HEK293 (cell line): ENCODE results near the gene GNB2.

ENCODE experiments used
- AEBP2 ChIP-seq: fragments of 450-650 bp; formaldehyde crosslinking; IDR thresholded peaks from 2 replicates; pipeline ENCODE4 v1.5.1; 2016; ENCODE audit warnings: missing biosample characterization, missing genetic modification characterization, borderline replicate concordance
- EGR2 ChIP-seq: fragments of 450-650 bp; formaldehyde crosslinking; IDR thresholded peaks from 2 replicates; pipeline ENCODE4 v1.5.1; 2016; ENCODE audit warnings: low read depth, missing biosample characterization, missing genetic modification characterization
- GLIS2 ChIP-seq: fragments of 450-650 bp; formaldehyde crosslinking; IDR thresholded peaks from 2 replicates; pipeline ENCODE4 v1.5.1; 2016; ENCODE audit warnings: missing biosample characterization, missing genetic modification characterization
- HOXD13 ChIP-seq: sonication (generic); formaldehyde crosslinking; IDR thresholded peaks from 2 replicates; pipeline ENCODE4 v1.8.0; 2022; ENCODE audit warnings: missing genetic modification reagents, borderline replicate concordance
- MYNN ChIP-seq: fragments of 450-650 bp; formaldehyde crosslinking; IDR thresholded peaks from 2 replicates; pipeline ENCODE4 v1.5.1; 2016; ENCODE audit warnings: missing biosample characterization, missing genetic modification characterization, borderline replicate concordance
- OSR2 ChIP-seq: fragments of 450-650 bp; formaldehyde crosslinking; IDR thresholded peaks from 2 replicates; pipeline ENCODE4 v1.5.1; 2016; ENCODE audit warnings: missing biosample characterization, missing genetic modification characterization
- OVOL3 ChIP-seq: fragments of 450-650 bp; formaldehyde crosslinking; IDR thresholded peaks from 2 replicates; pipeline ENCODE4 v1.5.1; 2016; ENCODE audit warnings: missing biosample characterization, missing genetic modification characterization
- PATZ1 ChIP-seq: fragments of 450-650 bp; formaldehyde crosslinking; IDR thresholded peaks from 2 replicates; pipeline ENCODE4 v1.5.1; 2016; ENCODE audit warnings: missing biosample characterization, missing genetic modification characterization
- SCRT1 ChIP-seq: fragments of 450-650 bp; formaldehyde crosslinking; IDR thresholded peaks from 2 replicates; pipeline ENCODE4 v1.5.1; 2016; ENCODE audit warnings: missing biosample characterization, missing genetic modification characterization, borderline replicate concordance
- SCRT2 ChIP-seq: fragments of 450-650 bp; formaldehyde crosslinking; IDR thresholded peaks from 2 replicates; pipeline ENCODE4 v1.5.1; 2016; ENCODE audit warnings: missing biosample characterization, missing genetic modification characterization
- SP2 ChIP-seq: fragments of 450-650 bp; formaldehyde crosslinking; IDR thresholded peaks from 2 replicates; pipeline ENCODE4 v1.5.1; 2016; ENCODE audit warnings: missing biosample characterization, missing genetic modification characterization
- SP7 ChIP-seq: fragments of 450-650 bp; formaldehyde crosslinking; IDR thresholded peaks from 2 replicates; pipeline ENCODE4 v1.5.1; 2016; ENCODE audit warnings: missing biosample characterization, missing genetic modification characterization
- ZBTB8A ChIP-seq: fragments of 450-650 bp; formaldehyde crosslinking; IDR thresholded peaks from 2 replicates; pipeline ENCODE4 v1.5.1; 2016; ENCODE audit warnings: missing biosample characterization, missing genetic modification characterization
- ZEB2 ChIP-seq: fragments of 450-650 bp; formaldehyde crosslinking; IDR thresholded peaks from 2 replicates; pipeline ENCODE4 v1.5.1; 2016; ENCODE audit warnings: missing biosample characterization, missing genetic modification characterization
- ZFHX2 ChIP-seq: fragments of 450-650 bp; formaldehyde crosslinking; conservative IDR thresholded peaks from 2 replicates; pipeline ENCODE4 v1.5.1; 2016; ENCODE audit warnings: missing biosample characterization, missing genetic modification characterization
- ZFP37 ChIP-seq: fragments of 450-650 bp; formaldehyde crosslinking; IDR thresholded peaks from 2 replicates; pipeline ENCODE4 v1.5.1; 2016; ENCODE audit warnings: missing biosample characterization, missing genetic modification characterization
- ZNF169 ChIP-seq: fragments of 450-650 bp; formaldehyde crosslinking; IDR thresholded peaks from 2 replicates; pipeline ENCODE4 v1.5.1; 2016; ENCODE audit warnings: missing biosample characterization, missing genetic modification characterization
- ZNF184 ChIP-seq: fragments of 450-650 bp; IDR thresholded peaks from 2 replicates; pipeline ENCODE4 v1.5.1; 2018; ENCODE audit warnings: missing biosample characterization, mild to moderate bottlenecking, missing genetic modification characterization
- ZNF248 ChIP-seq: fragments of 450-650 bp; formaldehyde crosslinking; IDR thresholded peaks from 2 replicates; pipeline ENCODE4 v1.5.1; 2017; ENCODE audit warnings: missing biosample characterization, missing genetic modification characterization
- ZNF335 ChIP-seq: fragments of 450-650 bp; formaldehyde crosslinking; conservative IDR thresholded peaks from 2 replicates; pipeline ENCODE4 v1.5.1; 2016; ENCODE audit warnings: missing biosample characterization, missing genetic modification characterization
- TF ChIP-seq, protein P1 (sequence below): fragments of 450-650 bp; formaldehyde crosslinking; IDR thresholded peaks from 2 replicates; pipeline ENCODE4 v1.5.1; 2016; ENCODE audit warnings: missing biosample characterization, missing genetic modification characterization
- TF ChIP-seq, protein P2 (sequence below): fragments of 450-650 bp; formaldehyde crosslinking; IDR thresholded peaks from 2 replicates; pipeline ENCODE4 v1.5.1; 2017; ENCODE audit warnings: missing biosample characterization, missing genetic modification characterization
- TF ChIP-seq, protein P3 (sequence below): fragments of 450-650 bp; formaldehyde crosslinking; IDR thresholded peaks from 2 replicates; pipeline ENCODE4 v1.5.1; 2016; ENCODE audit warnings: missing biosample characterization, missing genetic modification characterization

The GNB2 gene

GRCh38 chr7:100674411-100675104 lies 1.0 kb downstream of the GNB2 start (continued):
- TF ChIP-seq, protein P1, sequence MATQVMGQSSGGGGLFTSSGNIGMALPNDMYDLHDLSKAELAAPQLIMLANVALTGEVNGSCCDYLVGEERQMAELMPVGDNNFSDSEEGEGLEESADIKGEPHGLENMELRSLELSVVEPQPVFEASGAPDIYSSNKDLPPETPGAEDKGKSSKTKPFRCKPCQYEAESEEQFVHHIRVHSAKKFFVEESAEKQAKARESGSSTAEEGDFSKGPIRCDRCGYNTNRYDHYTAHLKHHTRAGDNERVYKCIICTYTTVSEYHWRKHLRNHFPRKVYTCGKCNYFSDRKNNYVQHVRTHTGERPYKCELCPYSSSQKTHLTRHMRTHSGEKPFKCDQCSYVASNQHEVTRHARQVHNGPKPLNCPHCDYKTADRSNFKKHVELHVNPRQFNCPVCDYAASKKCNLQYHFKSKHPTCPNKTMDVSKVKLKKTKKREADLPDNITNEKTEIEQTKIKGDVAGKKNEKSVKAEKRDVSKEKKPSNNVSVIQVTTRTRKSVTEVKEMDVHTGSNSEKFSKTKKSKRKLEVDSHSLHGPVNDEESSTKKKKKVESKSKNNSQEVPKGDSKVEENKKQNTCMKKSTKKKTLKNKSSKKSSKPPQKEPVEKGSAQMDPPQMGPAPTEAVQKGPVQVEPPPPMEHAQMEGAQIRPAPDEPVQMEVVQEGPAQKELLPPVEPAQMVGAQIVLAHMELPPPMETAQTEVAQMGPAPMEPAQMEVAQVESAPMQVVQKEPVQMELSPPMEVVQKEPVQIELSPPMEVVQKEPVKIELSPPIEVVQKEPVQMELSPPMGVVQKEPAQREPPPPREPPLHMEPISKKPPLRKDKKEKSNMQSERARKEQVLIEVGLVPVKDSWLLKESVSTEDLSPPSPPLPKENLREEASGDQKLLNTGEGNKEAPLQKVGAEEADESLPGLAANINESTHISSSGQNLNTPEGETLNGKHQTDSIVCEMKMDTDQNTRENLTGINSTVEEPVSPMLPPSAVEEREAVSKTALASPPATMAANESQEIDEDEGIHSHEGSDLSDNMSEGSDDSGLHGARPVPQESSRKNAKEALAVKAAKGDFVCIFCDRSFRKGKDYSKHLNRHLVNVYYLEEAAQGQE (tag by site-specific recombination), result no peak
- TF ChIP-seq ZEB2, result 0 out of 2 replicates have a peak, but pooled peaks have one; percentile 23
- peak; percentile 87 for TF ChIP-seq SCRT2 (tag by site-specific recombination)
- peak; percentile 72 for TF ChIP-seq EGR2 (tag by site-specific recombination)
- TF ChIP-seq ZBTB8A (tag by site-specific recombination), result peak; percentile 71
- 0 out of 2 replicates have a peak, but pooled peaks have one; percentile 38 for TF ChIP-seq GLIS2 (tag by site-specific recombination)
- peak; percentile 80 for TF ChIP-seq ZFHX2 (tag by site-specific recombination)
- 0 out of 2 replicates have a peak, but pooled peaks have one; percentile 18 for TF ChIP-seq ZFP37 (tag by site-specific recombination)
- TF ChIP-seq ZNF335 (tag by site-specific recombination), result peak; percentile 69
- no peak for TF ChIP-seq OSR2 (tag by site-specific recombination)
- TF ChIP-seq SP7 (tag by site-specific recombination), result no peak
- TF ChIP-seq ZNF184 (tag by site-specific recombination), result no peak
- TF ChIP-seq, protein P2, sequence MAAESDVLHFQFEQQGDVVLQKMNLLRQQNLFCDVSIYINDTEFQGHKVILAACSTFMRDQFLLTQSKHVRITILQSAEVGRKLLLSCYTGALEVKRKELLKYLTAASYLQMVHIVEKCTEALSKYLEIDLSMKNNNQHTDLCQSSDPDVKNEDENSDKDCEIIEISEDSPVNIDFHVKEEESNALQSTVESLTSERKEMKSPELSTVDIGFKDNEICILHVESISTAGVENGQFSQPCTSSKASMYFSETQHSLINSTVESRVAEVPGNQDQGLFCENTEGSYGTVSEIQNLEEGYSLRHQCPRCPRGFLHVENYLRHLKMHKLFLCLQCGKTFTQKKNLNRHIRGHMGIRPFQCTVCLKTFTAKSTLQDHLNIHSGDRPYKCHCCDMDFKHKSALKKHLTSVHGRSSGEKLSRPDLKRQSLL, result no peak
- no peak for TF ChIP-seq HOXD13 (CRISPR knock-in tag)
- peak; percentile 24; the same call in 1 of the 2 replicates for TF ChIP-seq SP2 (tag by site-specific recombination)
- TF ChIP-seq, protein P3, sequence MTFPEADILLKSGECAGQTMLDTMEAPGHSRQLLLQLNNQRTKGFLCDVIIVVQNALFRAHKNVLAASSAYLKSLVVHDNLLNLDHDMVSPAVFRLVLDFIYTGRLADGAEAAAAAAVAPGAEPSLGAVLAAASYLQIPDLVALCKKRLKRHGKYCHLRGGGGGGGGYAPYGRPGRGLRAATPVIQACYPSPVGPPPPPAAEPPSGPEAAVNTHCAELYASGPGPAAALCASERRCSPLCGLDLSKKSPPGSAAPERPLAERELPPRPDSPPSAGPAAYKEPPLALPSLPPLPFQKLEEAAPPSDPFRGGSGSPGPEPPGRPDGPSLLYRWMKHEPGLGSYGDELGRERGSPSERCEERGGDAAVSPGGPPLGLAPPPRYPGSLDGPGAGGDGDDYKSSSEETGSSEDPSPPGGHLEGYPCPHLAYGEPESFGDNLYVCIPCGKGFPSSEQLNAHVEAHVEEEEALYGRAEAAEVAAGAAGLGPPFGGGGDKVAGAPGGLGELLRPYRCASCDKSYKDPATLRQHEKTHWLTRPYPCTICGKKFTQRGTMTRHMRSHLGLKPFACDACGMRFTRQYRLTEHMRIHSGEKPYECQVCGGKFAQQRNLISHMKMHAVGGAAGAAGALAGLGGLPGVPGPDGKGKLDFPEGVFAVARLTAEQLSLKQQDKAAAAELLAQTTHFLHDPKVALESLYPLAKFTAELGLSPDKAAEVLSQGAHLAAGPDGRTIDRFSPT (tag by site-specific recombination), result peak; percentile 39; the same call in 1 of the 2 replicates
- TF ChIP-seq PATZ1, result peak; percentile 84
- 0 out of 2 replicates have a peak, but pooled peaks have one; percentile 12 for TF ChIP-seq SCRT1
- no peak for TF ChIP-seq ZNF248 (tag by site-specific recombination)
- TF ChIP-seq MYNN (tag by site-specific recombination), result no peak
- no peak for TF ChIP-seq AEBP2 (tag by site-specific recombination)
- TF ChIP-seq OVOL3 (tag by site-specific recombination), result no peak
- no peak for TF ChIP-seq ZNF169 (tag by site-specific recombination)
